Keratinocyte (primary cell): ENCODE data around the gene NLRP6.

Source experiments
- CTCF ChIP-seq, 3 experiments: IDR thresholded peaks in 1 of 3; conservative IDR thresholded peaks in 1 of 3; optimal IDR thresholded peaks in 1 of 3; 2 replicates in 2 of 3; 3 replicates in 1 of 3; pipeline versions ENCODE3 to v1.5.1; 2011; ENCODE audit warnings: low read length in 3 of 3, mild to moderate bottlenecking in 3 of 3, moderate library complexity in 2 of 3, control low read depth in 1 of 3, inconsistent platforms in 1 of 3; ENCODE audit not compliant: insufficient read depth in 2 of 3; ENCODE audit errors: extremely low read depth in 1 of 3
- EZH2 ChIP-seq: IDR thresholded peaks from one replicate; pipeline ENCODE4 v1.6.1; 2012; ENCODE audit warnings: inconsistent platforms, mild to moderate bottlenecking, low read length, moderate library complexity

- TF ChIP-seq EZH2 (no peak), CTCF (optimal IDR thresholded peaks at IDR 0.05 in 1 of 3, IDR thresholded peaks at IDR 0.05 in 1 of 3, conservative IDR thresholded peaks at IDR 0.05 in 1 of 3; ENCODE audit: extremely low read depth in 1 of 3, insufficient read depth in 2 of 3, low read length in 3 of 3) (no peak)
Observed at GRCh38 chr11:316891-317301, 38.7 kb downstream of the NLRP6 start.
